GM21528 (cell line): ENCODE data around the gene PPP6R2.
"Not testable (repeated sequence)": the region's sequence is repeated elsewhere in the genome, so short reads cannot be mapped to it uniquely, and the experiment has no call there.

Source experiments
- ATAC-seq: cut with Tn5 transposase; IDR thresholded peaks from one replicate; pipeline ENCODE4 v1.9.1; 2021; ENCODE audit warnings: mild to moderate bottlenecking, moderate library complexity; ENCODE audit not compliant: unreplicated experiment, low FRiP score

Gene PPP6R2

GRCh38 chr22:50419116-50419515 lies 76.0 kb downstream of the PPP6R2 start:
- ATAC-seq = no peak

- ATAC-seq = no peak
Measured at GRCh38 chr22:50420015-50420414, 76.9 kb downstream of the PPP6R2 start.

- no peak for ATAC-seq
Measured at GRCh38 chr22:50420581-50420980, 77.5 kb downstream of the PPP6R2 start.

GRCh38 chr22:50422046-50422445 lies 78.9 kb downstream of the PPP6R2 start:
- no peak for ATAC-seq

GRCh38 chr22:50422961-50423815 lies 80.1 kb downstream of the PPP6R2 start:
- ATAC-seq = no peak

- no peak for ATAC-seq
Measured at GRCh38 chr22:50423956-50424355, 80.8 kb downstream of the PPP6R2 start.

GRCh38 chr22:50425179-50425916 lies 82.2 kb downstream of the PPP6R2 start:
- no peak for ATAC-seq

- ATAC-seq = no peak
Measured at GRCh38 chr22:50432131-50432876, 89.2 kb downstream of the PPP6R2 start.

- not testable (repeated sequence) for ATAC-seq
Measured at GRCh38 chr22:50432877-50433510, 89.9 kb downstream of the PPP6R2 start.

GRCh38 chr22:50434849-50435248 lies 91.7 kb downstream of the PPP6R2 start:
- no peak for ATAC-seq

- no peak for ATAC-seq
Measured at GRCh38 chr22:50435291-50436014, 92.3 kb downstream of the PPP6R2 start.

- ATAC-seq = no peak
Measured at GRCh38 chr22:50436015-50436830, 93.1 kb downstream of the PPP6R2 start.

- no peak for ATAC-seq
Measured at GRCh38 chr22:50436841-50437341, 93.8 kb downstream of the PPP6R2 start.

- ATAC-seq = no peak
Measured at GRCh38 chr22:50437511-50438304, 94.6 kb downstream of the PPP6R2 start.

- no peak for ATAC-seq
Measured at GRCh38 chr22:50438305-50439275, 95.5 kb downstream of the PPP6R2 start.

- ATAC-seq = no peak
Measured at GRCh38 chr22:50439314-50439870, 96.3 kb downstream of the PPP6R2 start.
